ENCODE data around the gene DUSP16. TPM values are rescaled to one million over a fixed set of nuclear protein-coding genes. Genes with fewer than 3 reads are reported as not detected.
"Not testable (repeated sequence)": the region's sequence is repeated elsewhere in the genome, so short reads cannot be mapped to it uniquely, and the experiment has no call there.

Gene DUSP16
- total RNA-seq, 1 experiment from 2014 or later, result 4.4 TPM

- ATAC-seq, result no peak
- no peak for TF ChIP-seq EZH2phosphoT487 (IDR thresholded peaks at IDR 0.05; ENCODE audit: borderline replicate concordance, low read length)
- TF ChIP-seq CTCF (conservative IDR thresholded peaks at IDR 0.05; ENCODE audit: low read depth, low read length), result no peak
- no peak for TF ChIP-seq EZH2 (IDR thresholded peaks at IDR 0.05; ENCODE audit: low read length, unreplicated experiment)
- no peaks in the 10 kb centered on the region for H3K9me2 ChIP-seq (replicated peaks; ENCODE audit: low read length)
- peak; percentile 30 for DNase-seq
- no peak overlapping the region for H3K9ac ChIP-seq (ENCODE audit: low read length)
- H3K4me3 ChIP-seq (ENCODE audit: low read length), result no peak overlapping the region
- POLR2A ChIA-PET (ENCODE audit: unreplicated experiment), result no interaction called here
- H3K36me3 ChIP-seq (ENCODE audit: low read depth, low read length), result no peaks in the 10 kb centered on the region
- no peak overlapping the region for H3K4me2 ChIP-seq (ENCODE audit: low read length)
- CTCF ChIA-PET, result no interaction called here
- H3K9me3 ChIP-seq (ENCODE audit: low read length), result no peaks in the 10 kb centered on the region
- no peaks in the 10 kb centered on the region for H3K27me3 ChIP-seq (ENCODE audit: low read length)
- intact Hi-C loops (cut with micrococcal nuclease), result no loop called here
- no peaks in the 10 kb centered on the region for H4K20me1 ChIP-seq (ENCODE audit: low read length)
- H3K27ac ChIP-seq (ENCODE audit: low read length), result no peak overlapping the region
- no peak overlapping the region for H2AFZ ChIP-seq (ENCODE audit: low read length)
- H3K79me2 ChIP-seq (ENCODE audit: low read length), result no peaks in the 10 kb centered on the region
- H3F3A ChIP-seq (ENCODE audit: low read length, unreplicated experiment), result no peaks in the 10 kb centered on the region
- no TSS peak for BruUV-seq (replicated peaks)
- peaks cover 36% of the 10 kb centered on the region for H3K4me1 ChIP-seq (ENCODE audit: insufficient read depth, low read length)
Observed at GRCh38 chr12:12590961-12591360, 28.3 kb upstream of the DUSP16 start.

GRCh38 chr12:12588436-12588835 is 25.8 kb upstream of the DUSP16 start:
- ATAC-seq; H3F3A ChIP-seq (ENCODE audit: low read length, unreplicated experiment); BruUV-seq (replicated peaks); DNase-seq; CTCF ChIA-PET; H3K27me3 ChIP-seq (ENCODE audit: low read length); POLR2A ChIA-PET (ENCODE audit: unreplicated experiment); H3K36me3 ChIP-seq (ENCODE audit: low read depth, low read length); H4K20me1 ChIP-seq (ENCODE audit: low read length); H3K9me3 ChIP-seq (ENCODE audit: low read length); H2AFZ ChIP-seq (ENCODE audit: low read length); intact Hi-C loops (cut with micrococcal nuclease); H3K79me2 ChIP-seq (ENCODE audit: low read length); H3K9me2 ChIP-seq (replicated peaks; ENCODE audit: low read length); H3K4me3 ChIP-seq (ENCODE audit: low read length): not testable (repeated sequence)
- Histone ChIP-seq H3K9ac (ENCODE audit: low read length) (peak overlapping the region; percentile 87), H3K4me1 (ENCODE audit: insufficient read depth, low read length) (peaks cover 60% of the 10 kb centered on the region), H3K4me2 (ENCODE audit: low read length) (peak overlapping the region; percentile 68; the same call in 1 of the 2 replicates), H3K27ac (ENCODE audit: low read length) (peak overlapping the region; percentile 97)

GRCh38 chr12:12587878-12588277 is 25.2 kb upstream of the DUSP16 start:
- CTCF ChIA-PET, result no interaction called here
- no peak overlapping the region for H2AFZ ChIP-seq (ENCODE audit: low read length)
- H3K27ac ChIP-seq (ENCODE audit: low read length), result peak overlapping the region; percentile 97

More at GRCh38 chr12:12587878-12588277, 25.2 kb upstream of the DUSP16 start:
- Histone ChIP-seq H3K9me2 (replicated peaks; ENCODE audit: low read length) (no peaks in the 10 kb centered on the region), H3K4me2 (ENCODE audit: low read length) (peak overlapping the region; percentile 68), H3F3A (ENCODE audit: low read length, unreplicated experiment) (no peaks in the 10 kb centered on the region), H3K4me3 (ENCODE audit: low read length) (no peak overlapping the region), H3K4me1 (ENCODE audit: insufficient read depth, low read length) (peaks cover 60% of the 10 kb centered on the region), H3K9me3 (ENCODE audit: low read length) (no peaks in the 10 kb centered on the region), H3K79me2 (ENCODE audit: low read length) (no peaks in the 10 kb centered on the region), H4K20me1 (ENCODE audit: low read length) (no peaks in the 10 kb centered on the region), H3K27me3 (ENCODE audit: low read length) (no peaks in the 10 kb centered on the region), H3K9ac (ENCODE audit: low read length) (peak overlapping the region; percentile 87), H3K36me3 (ENCODE audit: low read depth, low read length) (no peaks in the 10 kb centered on the region)
- POLR2A ChIA-PET (ENCODE audit: unreplicated experiment), result no interaction called here
- no TSS peak for BruUV-seq (replicated peaks)
- DNase-seq (no peak), ATAC-seq (no peak)
- TF ChIP-seq EZH2phosphoT487 (IDR thresholded peaks at IDR 0.05; ENCODE audit: borderline replicate concordance, low read length) (no peak), EZH2 (IDR thresholded peaks at IDR 0.05; ENCODE audit: low read length, unreplicated experiment) (no peak), CTCF (conservative IDR thresholded peaks at IDR 0.05; ENCODE audit: low read depth, low read length) (no peak)
- intact Hi-C loops (cut with micrococcal nuclease), result no loop called here

Measured in PC-3 (cell line).